ENCODE results near the gene MAML3. TPM values are rescaled to one million over a fixed set of nuclear protein-coding genes. Genes with fewer than 3 reads are reported as not detected.

MAML3 gene
- total RNA-seq, 1 donor = 0.72 TPM

GRCh38 chr4:139782926-139783522 is 371.0 kb downstream of the MAML3 start:
- no peak for DNase-seq (ENCODE audit: insufficient read length, low spot score, missing footprints)
- H4K20me1 ChIP-seq (ENCODE audit: insufficient read depth, low read length) = no peaks in the 10 kb centered on the region
- no peak overlapping the region for H3K27ac ChIP-seq (ENCODE audit: low read depth, low read length)
- no peak overlapping the region for H3K4me2 ChIP-seq (ENCODE audit: insufficient read depth, low read length)
- no peak for TF ChIP-seq CTCF (IDR thresholded peaks at IDR 0.05; ENCODE audit: extremely low read depth, low read depth, low read length)
- no peak overlapping the region for H3K4me3 ChIP-seq (ENCODE audit: insufficient read depth, low read length)
- H3K79me2 ChIP-seq (ENCODE audit: insufficient read depth, low read length) = no peaks in the 10 kb centered on the region
- no peaks in the 10 kb centered on the region for H3K36me3 ChIP-seq (ENCODE audit: insufficient read depth, low read length)
- no peaks in the 10 kb centered on the region for H3K9me3 ChIP-seq (ENCODE audit: low read depth, low read length)
- H3K27me3 ChIP-seq (ENCODE audit: insufficient read depth, low read length) = peaks cover 16% of the 10 kb centered on the region
- H3K4me1 ChIP-seq (ENCODE audit: insufficient read depth, low read length) = no peaks in the 10 kb centered on the region
- no peak overlapping the region for H2AFZ ChIP-seq (ENCODE audit: low read length)

GRCh38 chr4:139781066-139781465 is 372.9 kb downstream of the MAML3 start:
- H3K27me3 ChIP-seq (ENCODE audit: insufficient read depth, low read length) = peaks cover 16% of the 10 kb centered on the region
- no peaks in the 10 kb centered on the region for H3K36me3 ChIP-seq (ENCODE audit: insufficient read depth, low read length)
- H4K20me1 ChIP-seq (ENCODE audit: insufficient read depth, low read length) = no peaks in the 10 kb centered on the region
- no peaks in the 10 kb centered on the region for H3K4me1 ChIP-seq (ENCODE audit: insufficient read depth, low read length)
- no peak overlapping the region for H3K27ac ChIP-seq (ENCODE audit: low read depth, low read length)
- H3K4me3 ChIP-seq (ENCODE audit: insufficient read depth, low read length) = no peak overlapping the region
- H3K79me2 ChIP-seq (ENCODE audit: insufficient read depth, low read length) = no peaks in the 10 kb centered on the region
- no peak overlapping the region for H3K4me2 ChIP-seq (ENCODE audit: insufficient read depth, low read length)
- TF ChIP-seq CTCF (IDR thresholded peaks at IDR 0.05; ENCODE audit: extremely low read depth, low read depth, low read length) = no peak
- no peak overlapping the region for H2AFZ ChIP-seq (ENCODE audit: low read length)
- no peaks in the 10 kb centered on the region for H3K9me3 ChIP-seq (ENCODE audit: low read depth, low read length)
- DNase-seq (ENCODE audit: insufficient read length, low spot score, missing footprints) = no peak

- Histone ChIP-seq H3K4me1 (ENCODE audit: insufficient read depth, low read length) (no peaks in the 10 kb centered on the region), H3K79me2 (ENCODE audit: insufficient read depth, low read length) (no peaks in the 10 kb centered on the region), H3K4me2 (ENCODE audit: insufficient read depth, low read length) (no peak overlapping the region), H2AFZ (ENCODE audit: low read length) (no peak overlapping the region), H3K36me3 (ENCODE audit: insufficient read depth, low read length) (no peaks in the 10 kb centered on the region), H4K20me1 (ENCODE audit: insufficient read depth, low read length) (no peaks in the 10 kb centered on the region), H3K4me3 (ENCODE audit: insufficient read depth, low read length) (no peak overlapping the region), H3K27me3 (ENCODE audit: insufficient read depth, low read length) (peaks cover 10% of the 10 kb centered on the region), H3K27ac (ENCODE audit: low read depth, low read length) (no peak overlapping the region), H3K9me3 (ENCODE audit: low read depth, low read length) (no peaks in the 10 kb centered on the region)
- DNase-seq (ENCODE audit: insufficient read length, low spot score, missing footprints) = no peak
- no peak for TF ChIP-seq CTCF (IDR thresholded peaks at IDR 0.05; ENCODE audit: extremely low read depth, low read depth, low read length)
Measured at GRCh38 chr4:139779691-139780090, 374.3 kb downstream of the MAML3 start.

- Histone ChIP-seq H3K36me3 (ENCODE audit: insufficient read depth, low read length) (no peaks in the 10 kb centered on the region), H3K27me3 (ENCODE audit: insufficient read depth, low read length) (peaks cover 9% of the 10 kb centered on the region), H3K79me2 (ENCODE audit: insufficient read depth, low read length) (no peaks in the 10 kb centered on the region), H3K9me3 (ENCODE audit: low read depth, low read length) (no peaks in the 10 kb centered on the region), H3K4me2 (ENCODE audit: insufficient read depth, low read length) (no peak overlapping the region), H3K4me3 (ENCODE audit: insufficient read depth, low read length) (no peak overlapping the region), H4K20me1 (ENCODE audit: insufficient read depth, low read length) (no peaks in the 10 kb centered on the region), H2AFZ (ENCODE audit: low read length) (no peak overlapping the region), H3K4me1 (ENCODE audit: insufficient read depth, low read length) (no peaks in the 10 kb centered on the region), H3K27ac (ENCODE audit: low read depth, low read length) (no peak overlapping the region)
- no peak for TF ChIP-seq CTCF (IDR thresholded peaks at IDR 0.05; ENCODE audit: extremely low read depth, low read depth, low read length)
- DNase-seq (ENCODE audit: insufficient read length, low spot score, missing footprints) = no peak
Measured at GRCh38 chr4:139777757-139778156, 376.2 kb downstream of the MAML3 start.

Measured in osteoblast (primary cell).